ENCODE results near the gene KDELR1.
A peak's percentile ranks its signal among the peaks of the same experiment; 100 is the strongest.

KDELR1 gene

GRCh38 chr19:48338253-48338755, 53.0 kb downstream of the KDELR1 start:
- no peak for DNase-seq (ENCODE audit: low read depth)
- TF ChIP-seq CTCF (conservative IDR thresholded peaks at IDR 0.05; ENCODE audit: low read depth, low read length): no peak
- H3K4me3 ChIP-seq (ENCODE audit: low read depth, low read length): no peak overlapping the region

- DNase-seq (ENCODE audit: low read depth): peak; percentile 97
- TF ChIP-seq CTCF (conservative IDR thresholded peaks at IDR 0.05; ENCODE audit: low read depth, low read length): peak; percentile 81
- H3K4me3 ChIP-seq (ENCODE audit: low read depth, low read length): peak overlapping the region; percentile 55
Measured at GRCh38 chr19:48333467-48334384, 57.6 kb downstream of the KDELR1 start.

GRCh38 chr19:48332662-48333466, 58.5 kb downstream of the KDELR1 start:
- peak overlapping the region; percentile 55 for H3K4me3 ChIP-seq (ENCODE audit: low read depth, low read length)
- DNase-seq (ENCODE audit: low read depth): peak; percentile 100
- TF ChIP-seq CTCF (conservative IDR thresholded peaks at IDR 0.05; ENCODE audit: low read depth, low read length): no peak

All from choroid plexus epithelial cell (primary cell).